GM23338 (cell line): ENCODE measurements around the gene CCND1. TPM values are rescaled to one million over a fixed set of nuclear protein-coding genes. Genes with fewer than 3 reads are reported as not detected.

ENCODE experiments used
- ATAC-seq: fragments of 200-7000 bp; cut with Tn5 transposase; 3 replicates; pipeline ENCODE4 v1.9.1; 2020
- DNase-seq: peaks from one replicate; pipeline ENCODE4 v3.0.0-alpha.2; 2015; ENCODE audit warnings: low spot score
- H2AFZ ChIP-seq: fragments of 200-600 bp; sonication (generic); 2 replicates; pipeline ENCODE4 v1.8.0; 2016; ENCODE audit warnings: antibody characterized with exemption, mild to moderate bottlenecking, moderate library complexity
- H3F3A ChIP-seq: fragments of 200-600 bp; sonication (generic); replicated peaks from 2 replicates; pipeline ENCODE4 v1.8.0; 2017; ENCODE audit warnings: antibody characterized with exemption, mixed run types, low read depth
- H3K27ac ChIP-seq: fragments of 200-600 bp; sonication (generic); 2 replicates; pipeline ENCODE4 v1.6.1; 2016; ENCODE audit warnings: low read depth
- H3K27me3 ChIP-seq: fragments of 200-600 bp; sonication (generic); 2 replicates; pipeline ENCODE4 v1.8.0; 2016; ENCODE audit warnings: mild to moderate bottlenecking, mixed run types, moderate library complexity; ENCODE audit not compliant: insufficient read depth
- H3K36me3 ChIP-seq: fragments of 200-600 bp; sonication (generic); 2 replicates; pipeline ENCODE4 v1.8.0; 2016; ENCODE audit warnings: mild to moderate bottlenecking; ENCODE audit not compliant: insufficient read depth
- H3K4me1 ChIP-seq: fragments of 200-600 bp; sonication (generic); 2 replicates; pipeline ENCODE4 v1.8.0; 2016; ENCODE audit warnings: mild to moderate bottlenecking, moderate library complexity; ENCODE audit not compliant: insufficient read depth
- H3K4me2 ChIP-seq: fragments of 200-600 bp; sonication (generic); 2 replicates; pipeline ENCODE4 v1.7.1; 2017; ENCODE audit warnings: mixed run types
- H3K4me3 ChIP-seq: fragments of 200-600 bp; sonication (generic); 2 replicates; pipeline ENCODE4 v1.6.1; 2016; ENCODE audit warnings: mixed run types
- H3K79me2 ChIP-seq: fragments of 200-600 bp; sonication (generic); replicated peaks from 2 replicates; pipeline ENCODE4 v1.8.0; 2017; ENCODE audit warnings: mild to moderate bottlenecking; ENCODE audit not compliant: insufficient read depth
- H3K9me2 ChIP-seq: fragments of 200-600 bp; sonication (generic); 2 replicates; pipeline ENCODE4 v1.8.0; 2017; ENCODE audit not compliant: insufficient read depth
- H4K20me1 ChIP-seq: fragments of 200-600 bp; sonication (generic); replicated peaks from 2 replicates; pipeline ENCODE4 v1.8.0; 2017; ENCODE audit warnings: mild to moderate bottlenecking; ENCODE audit not compliant: insufficient read depth
- H3K27ac Mint-ChIP-seq: 2 replicates; pipeline ENCODE4 v1.8.0; 2020; ENCODE audit warnings: inconsistent platforms, mild to moderate bottlenecking, moderate library complexity, mixed read lengths
- H3K27me3 Mint-ChIP-seq: 3 replicates; pipeline ENCODE4 v1.8.0; 2022; ENCODE audit warnings: low read depth, mild to moderate bottlenecking, moderate library complexity, mixed read lengths, inconsistent platforms; ENCODE audit not compliant: insufficient read depth, poor library complexity
- H3K36me3 Mint-ChIP-seq: 3 replicates; pipeline ENCODE4 v1.8.0; 2021; ENCODE audit warnings: low read depth, mild to moderate bottlenecking, inconsistent platforms, moderate library complexity, mixed read lengths
- H3K4me1 Mint-ChIP-seq: 3 replicates; pipeline ENCODE4 v1.8.0; 2020; ENCODE audit warnings: mild to moderate bottlenecking, inconsistent platforms, mixed read lengths
- H3K4me3 Mint-ChIP-seq: 3 replicates; pipeline ENCODE4 v1.8.0; 2021; ENCODE audit warnings: moderate library complexity, mild to moderate bottlenecking, inconsistent platforms, mixed read lengths
- H3K9me3 Mint-ChIP-seq: 3 replicates; pipeline ENCODE4 v1.8.0; 2020; ENCODE audit warnings: moderate library complexity, mild to moderate bottlenecking, inconsistent platforms, mixed read lengths
- CREB1 ChIP-seq: fragments of 250-450 bp; sonication (Bioruptor Pico); IDR thresholded peaks from 2 replicates; pipeline ENCODE4 v1.5.0; 2020; ENCODE audit warnings: low read depth, mild to moderate bottlenecking, moderate library complexity
- CTCF ChIP-seq, 2 experiments: fragments of 200-600 bp in 1 of 2; sonication (generic) in 1 of 2; conservative IDR thresholded peaks; 2 replicates each; pipeline versions ENCODE4 v1.5.1 to v1.6.1; 2016 to 2017; ENCODE audit warnings: antibody characterized with exemption in 2 of 2, low read depth in 2 of 2, mild to moderate bottlenecking in 2 of 2, moderate library complexity in 1 of 2
- JUNB ChIP-seq: IDR thresholded peaks from one replicate; pipeline ENCODE4 v1.6.1; 2016; ENCODE audit warnings: antibody characterized with exemption; ENCODE audit not compliant: unreplicated experiment
- POLR2AphosphoS5 ChIP-seq: IDR thresholded peaks from 2 replicates; pipeline ENCODE4 v1.6.1; 2016; ENCODE audit warnings: antibody characterized with exemption, low read depth
- REST ChIP-seq: IDR thresholded peaks from one replicate; pipeline ENCODE4 v1.6.1; 2018; ENCODE audit warnings: antibody characterized with exemption; ENCODE audit not compliant: unreplicated experiment
- STAT1 ChIP-seq: IDR thresholded peaks from one replicate; pipeline ENCODE4 v1.6.1; 2016; ENCODE audit warnings: antibody characterized with exemption; ENCODE audit not compliant: unreplicated experiment
- ZNF331 ChIP-seq: fragments of 250-450 bp; sonication (Bioruptor Pico); IDR thresholded peaks from 2 replicates; pipeline ENCODE4 v1.5.0; 2020; ENCODE audit warnings: low read depth, mild to moderate bottlenecking, moderate library complexity
- polyA plus RNA-seq: library from polyadenylated mRNA; unstranded; fragments of >200 nt; fragmentation: Nextera tagmentation; extraction: Ambion mirVana; gene quantifications from 2 replicates; pipeline ENCODE4 v1.2.1, GENCODE V29; 2016
- total RNA-seq: library from RNA; depleted of rRNA; stranded (reverse); fragments of >200 nt; shearing (Covaris generic); gene quantifications from 2 replicates; pipeline ENCODE4 v1.2.3, GENCODE V29; 2014
- TF ChIP-seq, protein P1 (sequence below): IDR thresholded peaks from 2 replicates; pipeline ENCODE4 v1.6.1; 2016; ENCODE audit warnings: antibody characterized with exemption

Gene CCND1
- total and polyA plus RNA-seq, 2 experiments from 2014 or later = 109 to 183 TPM

- Histone ChIP-seq H3K27ac (no peak overlapping the region), H3K79me2 (no peaks in the 10 kb centered on the region), H3K4me3 (no peak overlapping the region), H3K27me3 (no peaks in the 10 kb centered on the region), H4K20me1 (no peaks in the 10 kb centered on the region), H3K9me2 (no peaks in the 10 kb centered on the region), H3K36me3 (no peaks in the 10 kb centered on the region), H3F3A (no peaks in the 10 kb centered on the region), H3K4me1 (peaks cover 8% of the 10 kb centered on the region), H2AFZ (no peak overlapping the region), H3K4me2 (no peak overlapping the region)
- H3K4me3 Mint-ChIP-seq = no peak overlapping the region
- no peak for ATAC-seq
- no peak for DNase-seq
- no peak overlapping the region for H3K27ac Mint-ChIP-seq
- no peaks in the 10 kb centered on the region; the same call in 2 of the 3 replicates for H3K9me3 Mint-ChIP-seq
- H3K27me3 Mint-ChIP-seq = peaks cover 4% of the 10 kb centered on the region
- peaks cover 19% of the 10 kb centered on the region for H3K4me1 Mint-ChIP-seq
- no peaks in the 10 kb centered on the region for H3K36me3 Mint-ChIP-seq
- no peak for TF ChIP-seq STAT1
- TF ChIP-seq CREB1 (CRISPR knock-in tag) = no peak
Observed at GRCh38 chr11:69617682-69618081, 23.3 kb upstream of the CCND1 start.

- no peaks in the 10 kb centered on the region for H3K79me2 ChIP-seq
- no peaks in the 10 kb centered on the region for H3K27me3 ChIP-seq
- no peak overlapping the region for H3K4me3 Mint-ChIP-seq
- no peak for DNase-seq
- no peak overlapping the region for H3K27ac Mint-ChIP-seq
- no peaks in the 10 kb centered on the region for H3F3A ChIP-seq
- H4K20me1 ChIP-seq = no peaks in the 10 kb centered on the region
- peaks cover 19% of the 10 kb centered on the region for H3K4me1 Mint-ChIP-seq
- H3K9me3 Mint-ChIP-seq = no peaks in the 10 kb centered on the region; the same call in 2 of the 3 replicates
- no peaks in the 10 kb centered on the region for H3K36me3 ChIP-seq
- H3K9me2 ChIP-seq = no peaks in the 10 kb centered on the region
- H3K27ac ChIP-seq = no peak overlapping the region
- H3K27me3 Mint-ChIP-seq = peaks cover 4% of the 10 kb centered on the region
- H3K4me2 ChIP-seq = no peak overlapping the region
- peaks cover 8% of the 10 kb centered on the region for H3K4me1 ChIP-seq
- TF ChIP-seq STAT1 (no peak), ZNF331 (CRISPR knock-in tag) (no peak), CTCF (conservative IDR thresholded peaks at IDR 0.05; ENCODE audit: low read depth in 2 of 2) (no peak)
- no peaks in the 10 kb centered on the region for H3K36me3 Mint-ChIP-seq
- no peak overlapping the region for H2AFZ ChIP-seq
- no peak for ATAC-seq
- H3K4me3 ChIP-seq = no peak overlapping the region
Observed at GRCh38 chr11:69618237-69618636, 22.7 kb upstream of the CCND1 start.

DNA sequence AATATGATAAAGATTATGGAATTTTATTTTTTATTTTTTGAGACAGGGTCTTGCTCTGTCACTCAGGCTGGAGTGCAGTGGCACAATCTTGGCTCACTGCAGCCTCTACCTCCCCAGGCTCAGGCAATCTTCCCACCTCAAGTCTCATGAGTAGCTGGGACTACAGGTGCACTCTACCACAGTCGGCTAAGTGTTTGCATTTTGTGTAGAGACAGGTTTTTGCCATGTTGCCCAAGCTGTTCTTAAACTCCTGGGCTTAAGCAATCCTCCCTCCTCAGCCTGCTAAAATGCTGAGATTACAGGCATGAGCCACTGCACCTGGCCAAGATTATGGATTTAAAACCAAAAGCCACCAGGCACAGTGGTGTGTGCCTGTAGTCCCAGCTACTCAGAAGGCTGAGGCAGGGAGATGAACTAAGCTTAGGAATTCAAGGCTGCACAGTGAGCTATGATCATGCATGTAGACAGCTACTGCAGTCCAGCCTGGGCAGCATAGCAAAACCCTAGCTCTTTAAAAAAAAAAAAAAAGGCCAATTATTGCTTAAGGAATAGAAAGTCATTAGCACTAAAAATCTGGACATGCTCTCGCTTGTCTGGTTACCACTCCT, 20.2 kb upstream of the CCND1 start:
- no peaks in the 10 kb centered on the region for H3K4me1 ChIP-seq
- H3K27ac ChIP-seq = no peak overlapping the region
- H3K4me3 ChIP-seq = no peak overlapping the region
- no peaks in the 10 kb centered on the region for H3F3A ChIP-seq
- Mint-ChIP-seq H3K9me3 (no peaks in the 10 kb centered on the region; the same call in 2 of the 3 replicates), H3K27ac (no peak overlapping the region), H3K27me3 (peaks cover 7% of the 10 kb centered on the region), H3K4me1 (peaks cover 6% of the 10 kb centered on the region), H3K36me3 (no peaks in the 10 kb centered on the region), H3K4me3 (no peak overlapping the region)
- H2AFZ ChIP-seq = no peak overlapping the region
- no peaks in the 10 kb centered on the region for H3K9me2 ChIP-seq
- H3K36me3 ChIP-seq = no peaks in the 10 kb centered on the region
- no peaks in the 10 kb centered on the region for H3K79me2 ChIP-seq
- no peak for DNase-seq
- H3K4me2 ChIP-seq = no peak overlapping the region
- no peaks in the 10 kb centered on the region for H4K20me1 ChIP-seq
- ATAC-seq = no peak
- no peaks in the 10 kb centered on the region for H3K27me3 ChIP-seq
- TF ChIP-seq POLR2AphosphoS5 (no peak), REST (no peak), JUNB (no peak), ZNF331 (CRISPR knock-in tag) (no peak)
- TF ChIP-seq, protein P1, sequence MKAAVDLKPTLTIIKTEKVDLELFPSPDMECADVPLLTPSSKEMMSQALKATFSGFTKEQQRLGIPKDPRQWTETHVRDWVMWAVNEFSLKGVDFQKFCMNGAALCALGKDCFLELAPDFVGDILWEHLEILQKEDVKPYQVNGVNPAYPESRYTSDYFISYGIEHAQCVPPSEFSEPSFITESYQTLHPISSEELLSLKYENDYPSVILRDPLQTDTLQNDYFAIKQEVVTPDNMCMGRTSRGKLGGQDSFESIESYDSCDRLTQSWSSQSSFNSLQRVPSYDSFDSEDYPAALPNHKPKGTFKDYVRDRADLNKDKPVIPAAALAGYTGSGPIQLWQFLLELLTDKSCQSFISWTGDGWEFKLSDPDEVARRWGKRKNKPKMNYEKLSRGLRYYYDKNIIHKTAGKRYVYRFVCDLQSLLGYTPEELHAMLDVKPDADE = no peak
